Measurements from ENCODE around the gene GTPBP2. TPM values are rescaled to one million over a fixed set of nuclear protein-coding genes. Genes with fewer than 3 reads are reported as not detected.
A peak's percentile ranks its signal among the peaks of the same experiment; 100 is the strongest.

The GTPBP2 gene, protein sequence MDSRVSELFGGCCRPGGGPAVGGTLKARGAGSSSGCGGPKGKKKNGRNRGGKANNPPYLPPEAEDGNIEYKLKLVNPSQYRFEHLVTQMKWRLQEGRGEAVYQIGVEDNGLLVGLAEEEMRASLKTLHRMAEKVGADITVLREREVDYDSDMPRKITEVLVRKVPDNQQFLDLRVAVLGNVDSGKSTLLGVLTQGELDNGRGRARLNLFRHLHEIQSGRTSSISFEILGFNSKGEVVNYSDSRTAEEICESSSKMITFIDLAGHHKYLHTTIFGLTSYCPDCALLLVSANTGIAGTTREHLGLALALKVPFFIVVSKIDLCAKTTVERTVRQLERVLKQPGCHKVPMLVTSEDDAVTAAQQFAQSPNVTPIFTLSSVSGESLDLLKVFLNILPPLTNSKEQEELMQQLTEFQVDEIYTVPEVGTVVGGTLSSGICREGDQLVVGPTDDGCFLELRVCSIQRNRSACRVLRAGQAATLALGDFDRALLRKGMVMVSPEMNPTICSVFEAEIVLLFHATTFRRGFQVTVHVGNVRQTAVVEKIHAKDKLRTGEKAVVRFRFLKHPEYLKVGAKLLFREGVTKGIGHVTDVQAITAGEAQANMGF
- 70.8 and 89.4 TPM in 2 replicates for total RNA-seq (2021)
- Bru-seq, nascent RNA, result percentile 92 among the genes with signal in this experiment
- percentile 93 among the genes with signal in this experiment for BruChase-seq, experiment 1, labeled RNA remaining after a 2-hour chase
- percentile 89 among the genes with signal in this experiment for BruChase-seq, experiment 2, labeled RNA remaining after a 6-hour chase
- long read RNA-seq, transcript GTPBP2-202 (12 exons, 2,933 nt), result major isoform, 13 of 34 reads
- long read RNA-seq, partial matches to known transcripts, result 7 of 34 reads
- long read RNA-seq, other reads (novel, unspliced or antisense), result 14 of 34 reads

DNA sequence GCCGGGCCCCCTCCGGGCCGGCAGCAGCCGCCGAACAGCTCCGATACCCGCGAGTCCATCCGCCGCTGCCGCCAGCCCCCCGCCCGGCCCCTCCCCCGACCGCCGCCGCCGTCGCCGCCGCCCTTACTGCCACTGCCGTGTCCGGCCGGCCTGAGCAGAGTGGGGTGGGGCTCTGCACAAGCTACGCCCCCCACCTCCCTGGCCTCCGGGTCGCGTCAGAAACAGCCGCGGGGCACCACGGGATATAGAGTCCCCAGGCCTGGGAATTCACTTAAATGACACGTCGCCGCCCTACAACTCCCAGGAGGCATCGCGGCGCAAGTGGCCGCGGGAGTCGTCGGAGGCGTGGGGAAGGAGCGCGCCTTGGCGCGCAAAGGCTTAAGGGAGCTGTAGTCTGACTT, at the start of gene GTPBP2:
GTPBP2 (minus strand) TSS at position 161 of the 401 bp plus-strand sequence; CDS start at position 59, 102 bp downstream.
- Histone ChIP-seq H3K4me3 (peak within 1 kb of the TSS; percentile 93), H3F3A (ENCODE audit: insufficient read depth, low read depth) (peaks cover 44% of the 10 kb centered on the region), H3K9me2 (ENCODE audit: insufficient read depth) (no peaks in the 10 kb centered on the region), H3K27ac (peak within 1 kb of the TSS; percentile 97), H3K9me3 (ENCODE audit: insufficient read depth, low read depth) (no peaks in the 10 kb centered on the region), H3K36me3 (ENCODE audit: low read depth) (peaks cover 26% of the 10 kb centered on the region), H3K4me1 (replicated peaks; ENCODE audit: insufficient read depth) (peaks cover 34% of the 10 kb centered on the region), H3K4me2 (peak within 1 kb of the TSS; percentile 85), H2AFZ (peak within 1 kb of the TSS; percentile 75), H3K27me3 (ENCODE audit: insufficient read depth, low read depth) (no peaks in the 10 kb centered on the region), H3K79me2 (ENCODE audit: low read depth) (peaks cover 36% of the 10 kb centered on the region), H4K20me1 (ENCODE audit: insufficient read depth) (no peaks in the 10 kb centered on the region)
- ChIA-PET POLR2A (ENCODE audit: unreplicated experiment) (interaction anchor here (0.6 to 0.8 kb wide), 11 partner anchors 36 to 1064 kb away, joined by 3 to 35 read pairs (median 5); partner anchors contain the start of genes HSP90AB1 and VEGFA), CTCF (interaction anchor here (0.7 to 1.3 kb wide), 3 partner anchors 141 to 462 kb away, joined by 4 to 6 read pairs (median 5); partner anchors contain the start of gene VEGFA)
- no TSS peak for BruUV-seq (replicated peaks)
- TF ChIP-seq, protein P1, sequence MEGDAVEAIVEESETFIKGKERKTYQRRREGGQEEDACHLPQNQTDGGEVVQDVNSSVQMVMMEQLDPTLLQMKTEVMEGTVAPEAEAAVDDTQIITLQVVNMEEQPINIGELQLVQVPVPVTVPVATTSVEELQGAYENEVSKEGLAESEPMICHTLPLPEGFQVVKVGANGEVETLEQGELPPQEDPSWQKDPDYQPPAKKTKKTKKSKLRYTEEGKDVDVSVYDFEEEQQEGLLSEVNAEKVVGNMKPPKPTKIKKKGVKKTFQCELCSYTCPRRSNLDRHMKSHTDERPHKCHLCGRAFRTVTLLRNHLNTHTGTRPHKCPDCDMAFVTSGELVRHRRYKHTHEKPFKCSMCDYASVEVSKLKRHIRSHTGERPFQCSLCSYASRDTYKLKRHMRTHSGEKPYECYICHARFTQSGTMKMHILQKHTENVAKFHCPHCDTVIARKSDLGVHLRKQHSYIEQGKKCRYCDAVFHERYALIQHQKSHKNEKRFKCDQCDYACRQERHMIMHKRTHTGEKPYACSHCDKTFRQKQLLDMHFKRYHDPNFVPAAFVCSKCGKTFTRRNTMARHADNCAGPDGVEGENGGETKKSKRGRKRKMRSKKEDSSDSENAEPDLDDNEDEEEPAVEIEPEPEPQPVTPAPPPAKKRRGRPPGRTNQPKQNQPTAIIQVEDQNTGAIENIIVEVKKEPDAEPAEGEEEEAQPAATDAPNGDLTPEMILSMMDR (conservative IDR thresholded peaks at IDR 0.05), result no peak
- no peak for TF ChIP-seq EZH2 (IDR thresholded peaks at IDR 0.05; ENCODE audit: low read depth)
- intact Hi-C loops (cut with micrococcal nuclease; ENCODE audit: unreplicated experiment), result loop anchor here (5.0 kb wide), 1 partner anchor 457 kb away; the partner anchor contains the start of gene SRF
- DNase-seq, result peak; percentile 95 to 99

DNA sequence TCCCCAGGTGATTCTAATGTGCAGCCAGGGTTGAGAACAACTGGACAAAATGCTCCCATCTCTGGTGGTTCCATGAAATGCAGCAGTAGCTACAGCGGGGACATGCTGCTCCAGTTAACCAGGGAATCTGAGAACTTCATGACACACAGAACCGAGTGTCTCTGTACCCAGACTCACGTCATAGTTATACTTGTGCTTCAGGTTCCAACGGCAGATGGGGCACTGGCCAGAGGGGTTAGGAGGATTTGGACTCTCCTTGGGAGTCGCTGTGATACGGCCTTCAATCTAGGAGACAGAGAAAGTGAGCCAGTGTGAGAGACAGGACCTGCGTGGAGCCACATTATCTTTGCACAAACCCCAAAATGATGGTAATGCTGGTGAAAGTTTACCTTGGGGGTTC, 49.3 kb upstream of the GTPBP2 start:
- peaks cover 20% of the 10 kb centered on the region for H3K79me2 ChIP-seq (ENCODE audit: low read depth)
- no peak for DNase-seq
- ChIA-PET CTCF (no interaction called here), POLR2A (ENCODE audit: unreplicated experiment) (no interaction called here)
- H3K36me3 ChIP-seq (ENCODE audit: low read depth), result peaks cover 22% of the 10 kb centered on the region
- intact Hi-C loops (cut with micrococcal nuclease; ENCODE audit: unreplicated experiment), result no loop called here
- no peaks in the 10 kb centered on the region for H3K9me2 ChIP-seq (ENCODE audit: insufficient read depth)
- H3K4me1 ChIP-seq (replicated peaks; ENCODE audit: insufficient read depth), result no peaks in the 10 kb centered on the region
- H4K20me1 ChIP-seq (ENCODE audit: insufficient read depth), result peaks cover 18% of the 10 kb centered on the region; the same call in 1 of the 2 replicates
- H3K4me2 ChIP-seq, result no peak overlapping the region
- no peaks in the 10 kb centered on the region; the same call in 1 of the 2 replicates for H3F3A ChIP-seq (ENCODE audit: insufficient read depth, low read depth)
- H3K9me3 ChIP-seq (ENCODE audit: insufficient read depth, low read depth), result no peaks in the 10 kb centered on the region
- no peaks in the 10 kb centered on the region for H3K27me3 ChIP-seq (ENCODE audit: insufficient read depth, low read depth)
- H2AFZ ChIP-seq, result no peak overlapping the region
- no TSS peak for BruUV-seq (replicated peaks)
- H3K4me3 ChIP-seq, result no peak overlapping the region
- no peak overlapping the region for H3K27ac ChIP-seq
- no peak for TF ChIP-seq EZH2 (IDR thresholded peaks at IDR 0.05; ENCODE audit: low read depth)
- TF ChIP-seq, protein P1 (conservative IDR thresholded peaks at IDR 0.05), result no peak

DNA sequence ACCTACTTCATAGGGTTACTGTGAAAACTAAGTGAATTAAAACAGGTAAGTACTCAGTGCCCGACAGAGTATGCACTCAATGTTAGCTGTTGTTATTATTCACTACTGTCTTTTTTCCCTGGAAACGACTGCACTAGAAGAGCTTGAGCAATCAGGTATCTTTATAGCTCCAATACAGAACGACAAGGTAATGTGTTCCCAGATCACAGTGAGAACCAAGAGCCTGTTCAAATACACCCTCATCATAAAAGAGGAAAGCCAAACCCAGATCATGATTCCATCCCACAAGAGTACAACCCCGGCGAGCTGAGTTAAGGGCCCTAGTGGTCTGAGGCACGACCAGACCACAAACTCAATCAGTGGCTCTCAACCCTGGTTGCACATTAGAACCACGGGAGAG, 48.7 kb upstream of the GTPBP2 start:
- no peak for DNase-seq
- Histone ChIP-seq H3K9me3 (ENCODE audit: insufficient read depth, low read depth) (no peaks in the 10 kb centered on the region), H3K4me2 (no peak overlapping the region), H3K36me3 (ENCODE audit: low read depth) (peaks cover 22% of the 10 kb centered on the region), H3K27me3 (ENCODE audit: insufficient read depth, low read depth) (no peaks in the 10 kb centered on the region), H3F3A (ENCODE audit: insufficient read depth, low read depth) (no peaks in the 10 kb centered on the region; the same call in 1 of the 2 replicates), H4K20me1 (ENCODE audit: insufficient read depth) (peaks cover 18% of the 10 kb centered on the region; the same call in 1 of the 2 replicates), H3K79me2 (ENCODE audit: low read depth) (peaks cover 14% of the 10 kb centered on the region), H3K4me3 (no peak overlapping the region), H3K4me1 (replicated peaks; ENCODE audit: insufficient read depth) (no peaks in the 10 kb centered on the region), H3K9me2 (ENCODE audit: insufficient read depth) (no peaks in the 10 kb centered on the region), H3K27ac (no peak overlapping the region), H2AFZ (no peak overlapping the region)
- intact Hi-C loops (cut with micrococcal nuclease; ENCODE audit: unreplicated experiment), result no loop called here
- POLR2A ChIA-PET (ENCODE audit: unreplicated experiment), result no interaction called here
- TF ChIP-seq EZH2 (IDR thresholded peaks at IDR 0.05; ENCODE audit: low read depth), result no peak
- TF ChIP-seq, protein P1 (conservative IDR thresholded peaks at IDR 0.05), result no peak
- CTCF ChIA-PET, result no interaction called here
- BruUV-seq (replicated peaks), result no TSS peak

All from PC-9 (cell line).